PC-3 (cell line): ENCODE results near the gene ERBB4.

Source experiments
- CTCF ChIP-seq: fragments of 300-600 bp; sonication (generic); conservative IDR thresholded peaks from 2 replicates; pipeline ENCODE4 v1.5.1; 2017; ENCODE audit warnings: antibody characterized with exemption, low read depth, mild to moderate bottlenecking, low read length
- EZH2 ChIP-seq: fragments of 300-600 bp; sonication (generic); IDR thresholded peaks from one replicate; pipeline ENCODE4 v1.6.1; 2017; ENCODE audit warnings: antibody characterized with exemption, mild to moderate bottlenecking, low read length; ENCODE audit not compliant: unreplicated experiment

- TF ChIP-seq CTCF, result no peak
- no peak for TF ChIP-seq EZH2
Measured at GRCh38 chr2:211654211-211654780, 884.3 kb downstream of the ERBB4 start.
